Activated CD4-positive, alpha-beta T cell treated with anti-CD3 and anti-CD28 coated beads, Interleukin-2, amount 10 ng/mL, durations not matched to agents 24 days and 14 days (primary cell): ENCODE measurements around the gene TRA2B. TPM values are rescaled to one million over a fixed set of nuclear protein-coding genes. Genes with fewer than 3 reads are reported as not detected.

ENCODE experiments used
- DNase-seq: peaks from one replicate; pipeline ENCODE4 v3.0.0; 2022
- H3K27ac Mint-ChIP-seq: one replicate; pipeline ENCODE4 v1.8.0; 2022; ENCODE audit warnings: mild to moderate bottlenecking, mixed read lengths
- H3K27me3 Mint-ChIP-seq: one replicate; pipeline ENCODE4 v1.8.0; 2022; ENCODE audit warnings: mixed read lengths
- H3K36me3 Mint-ChIP-seq: one replicate; pipeline ENCODE4 v1.8.0; 2022; ENCODE audit warnings: low read depth, mild to moderate bottlenecking, mixed read lengths
- H3K4me1 Mint-ChIP-seq: one replicate; pipeline ENCODE4 v1.8.0; 2021; ENCODE audit warnings: mixed read lengths
- H3K4me3 Mint-ChIP-seq: one replicate; pipeline ENCODE4 v1.8.0; 2022; ENCODE audit warnings: mild to moderate bottlenecking, moderate library complexity, mixed read lengths
- H3K9me3 Mint-ChIP-seq: one replicate; pipeline ENCODE4 v1.8.0; 2021; ENCODE audit warnings: mixed read lengths
- intact Hi-C: fragments of 100-400 bp; cut with micrococcal nuclease; formaldehyde crosslinking; loops from one replicate; pipeline ENCODE4 v1.15.1; 2023
- total RNA-seq: library from RNA; stranded (reverse); gene quantifications from 2 replicates; pipeline ENCODE4 v1.2.3, GENCODE V29; 2022

Gene TRA2B
- total RNA-seq, 1 donor from 2014 or later, result 314 TPM

DNA sequence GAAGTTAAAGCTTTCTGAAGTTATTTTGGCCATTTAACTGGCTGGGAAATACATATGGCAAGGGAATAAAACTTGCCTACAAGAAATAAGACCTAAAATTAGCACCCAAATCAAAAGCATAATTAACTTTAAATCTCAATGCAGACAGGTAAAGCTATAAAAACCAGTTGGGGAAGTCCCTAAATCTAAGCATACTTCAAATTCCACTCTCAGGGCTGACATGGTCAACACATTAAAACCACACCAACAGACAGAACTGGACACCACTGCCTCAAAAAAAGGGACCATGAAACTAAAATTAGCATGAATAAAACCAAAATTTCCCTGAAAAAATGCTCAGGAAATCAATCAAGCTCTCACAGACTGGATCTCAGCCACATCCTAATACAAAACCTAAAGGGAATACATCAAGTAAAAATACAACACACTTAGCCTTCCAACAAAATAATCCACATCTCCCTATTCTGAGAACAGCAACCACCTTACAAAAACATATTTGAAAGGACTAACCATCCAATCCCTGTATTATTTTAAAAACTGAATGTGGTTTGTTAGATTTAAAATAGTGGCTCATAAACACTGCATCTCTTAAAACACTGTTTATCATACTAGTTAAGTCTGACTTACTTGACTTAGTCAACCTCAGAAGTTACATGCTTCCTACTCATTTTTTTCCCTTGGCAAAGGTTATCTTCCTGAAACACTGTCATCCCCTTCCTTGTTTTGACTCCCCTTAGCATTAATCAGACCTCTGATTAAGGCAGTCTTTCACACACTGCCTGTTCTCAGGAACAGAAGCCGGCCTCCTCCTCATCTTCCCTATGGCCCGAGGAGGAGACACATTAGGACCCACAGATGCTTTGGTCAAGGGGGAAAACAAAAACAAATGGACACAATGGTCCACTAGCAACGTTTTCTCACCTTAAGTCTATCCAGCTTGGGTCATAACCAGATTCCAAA, 8.3 kb downstream of the TRA2B start:
- intact Hi-C loops, result loop anchor here (2.0 kb wide), 2 partner anchors 15 to 105 kb away; partner anchors contain the start of gene IGF2BP2
- Mint-ChIP-seq H3K9me3 (no peaks in the 10 kb centered on the region), H3K4me1 (peaks cover 86% of the 10 kb centered on the region), H3K36me3 (peaks cover 89% of the 10 kb centered on the region), H3K4me3 (peak overlapping the region; percentile 98), H3K27ac (peak overlapping the region; percentile 87), H3K27me3 (no peaks in the 10 kb centered on the region)
- no peak for DNase-seq

GRCh38 chr3:185928496-185928895, 9.3 kb downstream of the TRA2B start:
- no peaks in the 10 kb centered on the region for H3K27me3 Mint-ChIP-seq
- H3K4me3 Mint-ChIP-seq, result peak overlapping the region; percentile 98
- DNase-seq, result no peak
- peaks cover 80% of the 10 kb centered on the region for H3K4me1 Mint-ChIP-seq
- intact Hi-C loops, result loop anchor here (1.0 to 2.0 kb wide), 3 partner anchors 9 to 104 kb away; partner anchors contain the start of gene IGF2BP2
- H3K27ac Mint-ChIP-seq, result peak overlapping the region; percentile 87
- no peaks in the 10 kb centered on the region for H3K9me3 Mint-ChIP-seq
- peaks cover 91% of the 10 kb centered on the region for H3K36me3 Mint-ChIP-seq

DNA sequence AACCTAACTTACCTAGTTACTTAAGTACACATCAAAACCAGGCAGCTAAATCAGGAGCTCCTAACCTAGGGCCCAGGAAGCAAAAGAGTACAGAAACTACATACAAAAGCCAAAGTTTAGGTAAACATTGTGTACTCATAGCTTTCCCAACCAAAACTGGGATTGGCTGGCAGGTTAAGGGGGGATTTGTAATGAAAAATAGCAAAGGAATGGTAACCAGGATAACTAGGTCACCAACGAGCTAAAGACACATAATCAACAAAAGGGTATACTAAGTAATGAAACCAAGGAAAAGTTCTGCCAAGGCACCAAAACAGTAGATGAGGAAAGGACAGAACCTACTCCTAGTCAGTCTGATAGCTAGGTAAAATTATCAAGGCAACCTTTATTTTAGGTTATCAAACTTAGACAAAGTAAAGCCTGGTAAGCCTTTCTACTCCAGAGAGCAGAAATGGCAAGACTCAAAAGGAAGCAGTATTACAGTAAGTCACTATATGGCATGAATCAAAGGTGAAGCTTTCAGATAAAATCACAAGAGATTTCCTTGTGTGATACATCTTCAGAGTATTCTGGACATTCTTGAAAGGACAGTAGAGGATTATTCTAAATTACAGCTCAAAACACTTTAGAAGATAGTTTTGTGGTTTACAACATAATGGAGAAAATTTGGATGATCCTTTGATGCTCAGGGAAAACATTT, 10.2 kb downstream of the TRA2B start:
- Mint-ChIP-seq H3K4me3 (peak overlapping the region; percentile 98), H3K36me3 (peaks cover 95% of the 10 kb centered on the region), H3K27ac (peak overlapping the region; percentile 87), H3K27me3 (no peaks in the 10 kb centered on the region), H3K4me1 (peaks cover 75% of the 10 kb centered on the region), H3K9me3 (no peaks in the 10 kb centered on the region)
- intact Hi-C loops, result loop anchor here (1.0 to 2.0 kb wide), 3 partner anchors 10 to 103 kb away; partner anchors contain the start of gene IGF2BP2
- no peak for DNase-seq

DNA sequence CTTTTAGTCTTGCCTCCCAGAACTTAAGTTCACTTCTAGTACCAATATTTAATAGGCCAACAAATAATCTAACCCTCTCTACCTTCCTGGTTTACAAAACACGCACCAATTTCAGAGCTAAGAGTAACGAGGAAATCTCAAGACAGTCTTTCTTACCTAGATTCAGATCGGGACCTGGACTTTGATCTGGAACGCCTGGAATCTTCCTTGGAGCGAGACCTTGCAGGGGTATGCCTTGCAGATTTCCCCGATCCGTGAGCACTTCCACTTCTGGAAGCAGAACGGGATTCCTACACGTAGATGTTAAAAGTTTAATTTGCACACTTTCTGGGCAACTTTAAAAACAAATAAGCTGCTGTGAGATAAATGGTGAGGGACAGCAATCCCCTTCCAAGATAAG, 11.4 kb downstream of the TRA2B start:
- DNase-seq, result no peak
- Mint-ChIP-seq H3K36me3 (peaks cover 91% of the 10 kb centered on the region), H3K4me3 (peak overlapping the region; percentile 17), H3K4me1 (peaks cover 65% of the 10 kb centered on the region), H3K9me3 (no peaks in the 10 kb centered on the region), H3K27me3 (no peaks in the 10 kb centered on the region), H3K27ac (no peak overlapping the region)
- intact Hi-C loops, result no loop called here

DNA sequence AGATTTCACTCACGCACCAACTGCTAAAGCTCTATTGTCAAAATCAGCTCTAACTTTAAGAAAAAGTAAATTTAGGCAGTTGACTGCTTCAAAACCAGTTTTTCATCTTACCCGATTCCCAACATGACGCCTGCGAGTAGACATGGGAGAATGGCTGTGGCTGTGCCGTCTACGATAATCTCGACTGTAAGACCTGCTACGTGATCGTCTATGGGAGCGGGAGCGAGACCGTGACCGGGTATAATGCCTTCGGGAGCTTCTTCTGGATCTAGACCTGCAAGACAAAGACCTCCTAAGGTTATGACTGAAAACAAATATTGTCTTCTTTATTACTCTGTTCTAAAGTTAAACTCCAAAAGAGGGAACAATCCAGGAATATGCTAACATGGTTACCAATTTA, 12.5 kb downstream of the TRA2B start:
- intact Hi-C loops, result no loop called here
- Mint-ChIP-seq H3K27ac (no peak overlapping the region), H3K9me3 (no peaks in the 10 kb centered on the region), H3K4me3 (no peak overlapping the region), H3K4me1 (peaks cover 54% of the 10 kb centered on the region), H3K27me3 (no peaks in the 10 kb centered on the region), H3K36me3 (peaks cover 90% of the 10 kb centered on the region)
- DNase-seq, result no peak

GRCh38 chr3:185924375-185924774, 13.4 kb downstream of the TRA2B start:
- Mint-ChIP-seq H3K9me3 (no peaks in the 10 kb centered on the region), H3K4me1 (peaks cover 44% of the 10 kb centered on the region), H3K36me3 (peaks cover 88% of the 10 kb centered on the region), H3K4me3 (no peak overlapping the region), H3K27ac (no peak overlapping the region), H3K27me3 (no peaks in the 10 kb centered on the region)
- intact Hi-C loops, result no loop called here
- DNase-seq, result no peak

DNA sequence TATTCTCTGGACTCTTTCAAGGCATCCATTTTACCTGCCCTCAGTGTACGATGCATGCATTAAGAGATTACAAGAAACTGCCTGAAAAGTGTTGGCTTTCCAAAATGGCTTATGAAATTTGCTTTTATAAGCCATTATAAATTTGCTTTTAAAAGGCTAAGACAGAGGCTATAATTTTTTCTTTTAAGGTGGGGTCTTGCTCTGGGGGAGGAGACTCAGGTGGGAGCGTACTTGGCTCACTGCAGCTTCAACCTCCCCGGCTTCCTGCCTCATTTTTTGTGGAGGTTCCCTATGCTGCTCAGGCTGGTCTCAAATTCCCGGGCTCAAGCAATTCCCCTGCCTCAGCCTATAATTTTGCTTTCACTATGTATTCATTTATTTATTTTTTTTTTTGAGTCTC, 17.6 kb downstream of the TRA2B start:
- Mint-ChIP-seq H3K9me3 (no peaks in the 10 kb centered on the region), H3K36me3 (peaks cover 87% of the 10 kb centered on the region), H3K4me1 (peaks cover 8% of the 10 kb centered on the region), H3K27me3 (no peaks in the 10 kb centered on the region), H3K27ac (no peak overlapping the region), H3K4me3 (no peak overlapping the region)
- no peak for DNase-seq
- intact Hi-C loops, result no loop called here

DNA sequence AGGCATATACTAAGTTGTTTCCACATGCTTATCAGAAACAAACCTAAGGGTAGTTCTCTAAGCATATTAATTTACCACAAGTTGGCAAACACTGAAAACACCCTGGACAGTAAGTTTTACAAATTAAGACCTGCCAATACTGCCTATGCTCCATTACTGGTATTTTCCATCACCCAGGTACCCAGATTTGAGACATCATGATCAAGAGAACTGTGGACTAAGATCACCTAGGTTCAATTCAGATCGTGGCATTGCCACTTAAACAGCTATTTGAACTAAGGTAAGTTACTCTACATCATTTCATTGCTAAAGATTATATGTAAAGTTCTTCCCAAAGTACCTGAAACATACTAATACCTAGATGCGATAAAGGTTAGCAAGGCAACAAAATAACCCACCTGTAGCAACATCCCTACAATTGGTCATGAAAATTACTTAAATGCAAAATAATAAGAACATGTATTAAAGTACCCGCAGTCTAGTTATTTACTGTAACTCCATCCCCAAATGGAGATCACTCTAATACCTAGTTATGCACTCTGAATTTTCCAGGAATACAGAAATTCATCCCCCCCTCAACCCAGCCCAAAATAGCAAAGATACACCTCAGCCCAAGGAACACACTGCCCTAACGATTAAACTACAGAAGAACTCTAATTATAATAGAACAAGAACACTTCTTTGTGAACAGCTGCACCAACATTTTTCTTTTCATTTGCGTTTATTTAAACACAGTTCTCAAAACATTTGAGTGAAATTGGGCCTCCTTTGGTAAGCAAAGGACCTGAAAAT, 21.6 kb downstream of the TRA2B start:
- Mint-ChIP-seq H3K4me1 (peaks cover 2% of the 10 kb centered on the region), H3K4me3 (no peak overlapping the region), H3K36me3 (peaks cover 69% of the 10 kb centered on the region), H3K9me3 (no peaks in the 10 kb centered on the region), H3K27ac (no peak overlapping the region), H3K27me3 (no peaks in the 10 kb centered on the region)
- DNase-seq, result no peak
- intact Hi-C loops, result no loop called here

DNA sequence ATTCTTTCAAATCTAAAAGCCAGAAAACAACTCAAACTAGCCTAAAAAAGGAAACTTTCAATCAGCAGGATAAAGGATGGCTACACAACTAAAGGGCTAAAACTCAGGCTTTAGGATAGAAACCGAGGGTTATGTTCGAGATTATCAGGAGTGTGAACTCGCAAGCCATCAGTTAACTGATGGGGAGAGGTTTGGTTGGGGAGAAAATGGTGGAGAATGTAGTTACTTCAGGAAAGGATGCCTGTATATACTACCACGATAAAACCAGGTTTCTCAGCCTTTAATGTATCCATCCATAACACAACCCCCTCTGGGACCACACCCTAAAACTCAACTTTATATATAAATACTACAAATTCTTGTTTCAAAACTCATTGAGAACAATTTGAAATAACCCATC, 22.2 kb downstream of the TRA2B start:
- no peaks in the 10 kb centered on the region for H3K9me3 Mint-ChIP-seq
- no peaks in the 10 kb centered on the region for H3K27me3 Mint-ChIP-seq
- H3K27ac Mint-ChIP-seq, result no peak overlapping the region
- no peak for DNase-seq
- peaks cover 65% of the 10 kb centered on the region for H3K36me3 Mint-ChIP-seq
- peaks cover 2% of the 10 kb centered on the region for H3K4me1 Mint-ChIP-seq
- H3K4me3 Mint-ChIP-seq, result no peak overlapping the region
- intact Hi-C loops, result loop anchor here (2.0 kb wide), 1 partner anchor 13 kb away; no protein-coding TSS in a partner anchor

- no peak for DNase-seq
- peaks cover 2% of the 10 kb centered on the region for H3K4me1 Mint-ChIP-seq
- no peak overlapping the region for H3K27ac Mint-ChIP-seq
- H3K27me3 Mint-ChIP-seq, result no peaks in the 10 kb centered on the region
- intact Hi-C loops, result loop anchor here (2.0 kb wide), 1 partner anchor 14 kb away; no protein-coding TSS in a partner anchor
- H3K9me3 Mint-ChIP-seq, result no peaks in the 10 kb centered on the region
- H3K36me3 Mint-ChIP-seq, result peaks cover 60% of the 10 kb centered on the region
- no peak overlapping the region for H3K4me3 Mint-ChIP-seq
Observed at GRCh38 chr3:185914911-185915629, 22.7 kb downstream of the TRA2B start.

GRCh38 chr3:185912929-185913901, 24.6 kb downstream of the TRA2B start:
- H3K36me3 Mint-ChIP-seq, result peaks cover 45% of the 10 kb centered on the region
- intact Hi-C loops, result no loop called here
- peak overlapping the region; percentile 25 for H3K27ac Mint-ChIP-seq
- H3K27me3 Mint-ChIP-seq, result no peaks in the 10 kb centered on the region
- no peaks in the 10 kb centered on the region for H3K9me3 Mint-ChIP-seq
- H3K4me1 Mint-ChIP-seq, result peaks cover 2% of the 10 kb centered on the region
- DNase-seq, result no peak
- no peak overlapping the region for H3K4me3 Mint-ChIP-seq

GRCh38 chr3:185912512-185912911, 25.3 kb downstream of the TRA2B start:
- H3K4me1 Mint-ChIP-seq, result peaks cover 2% of the 10 kb centered on the region
- no peak overlapping the region for H3K27ac Mint-ChIP-seq
- no peaks in the 10 kb centered on the region for H3K9me3 Mint-ChIP-seq
- no peak for DNase-seq
- peaks cover 38% of the 10 kb centered on the region for H3K36me3 Mint-ChIP-seq
- H3K4me3 Mint-ChIP-seq, result no peak overlapping the region
- intact Hi-C loops, result no loop called here
- H3K27me3 Mint-ChIP-seq, result no peaks in the 10 kb centered on the region
